Activated CD8-positive, alpha-beta memory T cell treated with anti-CD3 and anti-CD28 coated beads for 48 hours (primary cell): ENCODE data around the gene UBALD1.
"Not testable (repeated sequence)": the region's sequence is repeated elsewhere in the genome, so short reads cannot be mapped to it uniquely, and the experiment has no call there.

Experiments used
- DNase-seq, 3 experiments: peaks; one replicate each; pipeline ENCODE4 v3.0.0-alpha.2; 2020; ENCODE audit warnings: low read depth in 2 of 3, low spot score in 2 of 3

UBALD1 gene

DNA sequence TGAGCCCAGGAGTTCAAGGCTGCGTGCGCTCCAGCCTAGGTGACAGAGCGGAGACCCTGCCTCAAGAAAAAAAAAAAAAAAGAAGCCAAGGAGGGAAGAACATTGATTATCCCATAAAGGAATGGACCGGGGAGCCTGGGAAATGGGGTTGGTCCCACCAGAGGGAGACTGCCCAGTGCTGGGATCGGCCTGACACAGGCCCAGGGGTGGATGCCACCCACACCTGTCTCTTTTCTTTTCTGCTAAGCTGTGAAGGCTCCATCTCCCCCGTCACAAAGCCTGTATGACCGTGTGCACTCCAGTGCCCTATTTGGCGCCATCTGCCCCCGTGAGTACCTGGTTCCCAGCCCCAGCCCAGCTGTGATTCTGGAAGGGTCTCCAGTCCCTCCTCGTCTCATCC is 15.7 kb downstream of the UBALD1 start:
- DNase-seq, result no peak

DNA sequence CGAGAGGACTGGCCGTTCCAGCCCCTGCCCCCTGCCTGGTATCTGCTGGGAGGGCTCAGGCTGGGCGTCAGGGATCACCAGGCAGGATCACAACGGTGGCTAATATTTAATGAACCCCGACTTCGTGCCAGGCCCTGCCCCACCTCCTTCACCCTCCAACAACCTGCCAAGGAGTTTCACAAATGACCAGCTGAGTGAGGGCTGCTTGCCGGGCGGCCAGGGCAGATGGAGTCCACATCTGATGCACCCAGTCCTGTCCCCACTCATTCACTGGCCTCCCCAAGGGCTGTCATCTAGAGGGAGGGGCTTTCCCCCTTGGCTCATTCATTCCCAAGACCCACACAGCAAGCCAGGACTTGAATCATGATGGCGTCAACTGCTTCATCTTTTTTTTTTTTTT is 17.5 kb downstream of the UBALD1 start:
- DNase-seq, result no peak

- DNase-seq, result no peak
Observed at GRCh38 chr16:4594433-4595410, 20.0 kb downstream of the UBALD1 start.

DNA sequence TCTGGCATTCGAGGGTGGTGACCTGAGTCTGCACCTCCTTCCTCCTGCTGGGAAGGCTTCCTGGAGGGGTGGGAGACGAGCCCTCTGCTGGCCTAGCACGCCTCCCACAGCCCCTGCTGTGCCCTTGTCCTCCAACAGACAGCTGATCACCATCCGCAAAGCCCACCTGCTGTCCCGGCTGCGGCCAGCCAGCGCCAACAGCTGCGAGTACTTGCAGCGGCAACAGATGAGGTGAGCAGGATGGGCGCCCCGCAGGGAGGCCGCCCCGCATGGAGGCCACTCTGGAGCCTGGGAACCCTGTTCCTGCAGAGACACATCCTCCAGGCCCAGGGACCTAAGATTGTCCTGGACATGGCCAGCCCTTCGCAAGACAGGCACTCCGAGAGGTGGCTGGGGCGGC is 21.6 kb downstream of the UBALD1 start:
- no peak for DNase-seq

DNA sequence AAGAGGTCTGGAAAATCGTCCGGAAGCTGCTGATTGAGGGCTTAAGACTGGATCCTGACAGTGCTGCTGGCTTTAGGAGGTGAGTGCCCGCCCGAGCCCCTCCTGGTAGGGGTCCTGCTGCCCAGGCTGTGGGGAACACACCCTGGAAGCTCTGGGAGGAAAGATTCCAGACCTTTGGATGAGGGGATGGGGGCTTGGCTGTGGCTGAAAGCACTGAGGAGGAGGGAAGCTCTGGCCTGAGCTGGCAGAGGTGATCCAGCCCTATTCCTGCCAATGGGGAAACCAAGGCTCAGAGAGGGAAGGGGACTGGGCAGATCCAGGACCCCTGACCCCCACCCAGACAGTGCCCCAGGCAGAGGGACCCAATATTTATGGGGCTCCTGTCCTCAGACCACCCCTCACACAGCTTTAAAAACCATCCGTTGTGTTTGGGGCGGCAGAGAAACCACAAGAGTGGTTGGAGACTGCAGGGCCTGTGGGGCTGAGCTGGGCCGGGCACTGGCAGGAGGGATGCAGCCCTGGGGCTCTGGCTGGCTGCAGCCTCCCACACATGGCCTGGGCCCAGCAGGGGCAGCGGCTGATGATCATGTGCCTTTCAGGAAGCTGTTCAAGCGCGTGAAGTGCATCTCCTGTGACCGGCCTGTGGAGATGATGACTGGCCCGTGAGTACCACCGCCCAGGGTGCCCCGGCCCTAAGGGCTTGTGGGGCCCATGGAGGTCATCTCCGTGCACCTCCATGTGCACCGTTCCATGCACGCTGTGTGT is 22.8 kb downstream of the UBALD1 start:
- no peak for DNase-seq

DNA sequence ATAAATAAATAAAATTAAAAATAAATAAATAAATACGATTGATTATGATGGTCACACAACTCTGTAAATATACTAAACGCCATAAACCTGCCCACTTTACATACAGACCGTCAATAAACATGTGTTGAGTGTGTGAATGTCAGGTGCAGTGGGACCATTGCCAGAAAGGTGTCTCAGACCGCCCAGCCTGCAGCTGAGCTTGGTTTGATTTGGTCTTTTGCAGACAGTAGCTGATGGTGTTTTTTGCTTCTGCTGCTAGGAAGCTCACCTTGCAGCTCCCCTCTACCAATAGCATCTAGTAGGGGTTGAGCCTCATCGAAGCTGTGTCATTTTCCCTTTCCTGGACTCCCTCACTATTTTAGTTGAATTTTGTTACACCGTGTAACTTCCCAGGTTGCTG is 23.5 kb downstream of the UBALD1 start:
- no peak for DNase-seq

DNA sequence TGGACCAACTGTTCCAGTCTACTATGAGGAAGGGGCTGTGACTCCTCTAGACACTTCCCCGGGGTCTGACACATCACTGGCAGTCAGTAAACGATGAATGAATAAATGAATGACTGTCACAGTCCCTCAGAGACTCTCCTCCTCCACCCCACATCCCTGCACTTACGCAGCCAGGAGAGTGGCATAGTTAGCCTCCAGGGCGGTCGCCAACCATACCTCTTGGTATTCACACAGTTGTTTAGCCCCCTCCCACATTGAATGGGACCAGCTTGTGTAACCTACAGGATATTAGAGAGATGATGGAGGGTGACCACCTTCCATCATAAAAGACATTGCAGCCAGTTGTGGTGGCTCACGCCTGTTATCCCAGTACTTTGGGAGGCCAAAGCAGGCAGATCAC is 25.7 kb downstream of the UBALD1 start:
- no peak for DNase-seq

DNA sequence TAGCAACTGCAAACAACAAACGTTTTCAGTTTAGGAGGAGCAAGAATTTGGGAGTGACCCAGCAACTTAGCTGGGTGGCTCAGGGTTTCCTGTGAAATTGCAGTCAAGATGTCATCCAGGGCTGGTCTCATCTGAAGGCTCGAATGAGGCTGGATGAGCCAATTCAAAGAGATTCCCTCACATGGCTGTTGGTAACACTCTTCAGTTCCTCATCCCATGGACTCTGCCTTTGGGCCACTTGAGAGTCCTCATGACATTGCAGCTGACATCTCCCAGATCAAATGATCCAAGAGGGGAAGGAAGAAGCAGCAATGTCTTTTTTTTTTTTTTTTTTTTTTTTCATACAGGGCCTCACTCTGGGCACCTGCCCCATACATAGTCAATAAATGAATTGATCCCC is 26.3 kb downstream of the UBALD1 start:
- no peak for DNase-seq

- no peak for DNase-seq
Observed at GRCh38 chr16:4586291-4586690, 28.4 kb downstream of the UBALD1 start.

GRCh38 chr16:4583906-4584305 is 30.8 kb downstream of the UBALD1 start:
- DNase-seq, result no peak

GRCh38 chr16:4580250-4580649 is 34.4 kb downstream of the UBALD1 start:
- DNase-seq, result no peak

DNA sequence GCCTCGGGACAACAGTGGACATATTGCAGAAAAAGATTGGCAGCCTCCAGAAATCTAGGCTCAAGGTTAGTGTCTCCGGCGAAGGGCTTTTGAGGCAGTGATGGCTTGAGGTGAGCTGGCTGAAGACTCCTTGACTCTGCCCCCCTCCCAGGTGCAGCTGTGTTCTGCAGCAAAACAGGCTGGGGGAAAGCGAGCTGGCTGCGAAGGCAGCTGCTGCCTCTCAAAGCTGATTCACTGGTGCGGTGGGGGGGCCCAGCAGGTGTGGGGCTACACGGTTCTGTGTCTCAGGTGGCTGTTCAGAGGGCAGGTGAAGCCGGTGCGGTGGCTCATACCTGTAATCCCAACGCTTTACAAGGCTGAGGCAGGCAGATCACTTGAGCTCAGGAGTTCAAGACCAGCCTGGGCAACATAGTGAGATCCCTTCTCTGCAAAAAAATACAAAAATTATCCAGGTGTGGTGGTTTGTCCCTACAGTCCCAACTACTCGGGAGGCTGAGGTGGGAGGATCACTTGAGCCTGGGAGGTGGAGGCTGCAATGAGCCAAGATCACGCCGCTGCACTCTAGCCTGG is 35.6 kb downstream of the UBALD1 start:
- no peak for DNase-seq

DNA sequence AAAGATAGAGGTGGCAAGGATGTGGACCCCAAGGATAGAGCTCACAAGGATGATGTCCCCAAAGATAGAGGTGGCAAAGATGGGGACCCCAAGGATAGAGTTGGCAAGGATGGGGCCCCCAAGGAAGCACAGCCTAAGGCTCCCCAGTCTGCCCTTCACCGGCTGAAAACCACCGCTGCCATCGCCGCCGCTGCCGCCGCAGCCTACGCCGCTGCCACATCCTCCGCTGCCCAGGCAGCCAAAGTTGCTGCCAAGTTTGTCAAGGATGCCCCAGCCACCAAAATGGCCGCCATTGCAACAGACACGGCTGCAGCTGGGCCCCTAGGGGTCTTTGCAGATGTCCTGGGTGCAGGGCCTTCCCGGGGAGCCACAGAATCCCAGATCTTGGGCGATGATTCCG is 38.7 kb downstream of the UBALD1 start:
- no peak for DNase-seq

DNA sequence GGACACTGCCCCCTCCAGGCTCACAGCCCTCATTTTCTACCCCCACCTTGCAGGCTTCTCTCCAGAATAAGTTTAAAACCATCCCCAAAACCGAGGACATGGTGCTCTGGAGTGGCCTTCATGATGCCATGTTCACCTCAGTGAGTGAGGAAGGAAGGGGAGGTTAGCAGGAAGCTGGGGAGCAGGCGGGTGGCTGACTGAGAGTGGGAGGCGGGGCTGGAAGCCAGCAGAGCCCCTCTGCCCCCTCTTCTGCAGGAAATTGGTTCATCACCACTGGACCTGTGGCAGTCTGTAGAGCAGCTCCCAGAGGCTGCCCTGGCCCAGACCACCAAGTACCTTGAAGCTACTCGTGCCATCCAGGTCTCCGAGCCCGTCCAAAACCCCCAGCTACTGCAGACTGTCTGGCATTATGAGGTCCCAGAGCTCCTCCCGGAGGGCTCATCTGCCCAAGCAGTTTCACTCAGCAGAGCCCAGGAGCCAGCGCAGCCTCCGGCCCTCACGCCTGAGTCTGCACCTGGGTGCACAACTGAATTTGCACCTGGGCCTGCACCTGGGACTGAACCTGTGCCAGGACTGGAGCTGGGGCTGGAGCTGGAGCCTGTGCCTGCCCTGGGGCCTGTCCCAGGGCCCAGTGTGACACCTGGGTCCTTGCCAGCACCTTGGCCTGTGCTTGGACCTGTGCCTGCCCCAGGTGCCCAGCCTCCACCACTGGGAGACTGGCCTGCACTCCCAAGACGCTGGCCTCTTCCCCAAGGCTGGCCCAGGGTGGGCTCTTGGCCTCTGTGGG is 39.6 kb downstream of the UBALD1 start:
- DNase-seq, result no peak

DNA sequence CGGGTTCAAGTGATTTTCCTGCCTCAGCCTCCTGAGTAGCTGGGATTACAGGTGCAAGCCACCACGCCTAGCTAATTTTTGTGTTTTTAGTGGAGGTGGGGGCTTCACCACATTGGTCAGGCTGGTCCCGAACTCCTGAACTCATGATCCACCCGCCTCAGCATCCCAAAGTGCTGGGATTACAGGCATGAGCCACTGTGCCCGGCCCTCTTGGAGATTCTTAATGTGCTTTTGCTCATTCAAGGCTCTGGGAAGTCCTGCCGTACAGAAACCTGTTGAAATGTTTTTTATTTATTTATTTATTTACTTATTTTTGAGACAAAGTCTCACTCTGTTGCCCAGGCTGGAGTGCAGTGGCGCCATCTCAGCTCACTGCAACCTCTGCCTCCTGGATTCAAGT is 40.8 kb downstream of the UBALD1 start:
- DNase-seq, result not testable (repeated sequence)

DNA sequence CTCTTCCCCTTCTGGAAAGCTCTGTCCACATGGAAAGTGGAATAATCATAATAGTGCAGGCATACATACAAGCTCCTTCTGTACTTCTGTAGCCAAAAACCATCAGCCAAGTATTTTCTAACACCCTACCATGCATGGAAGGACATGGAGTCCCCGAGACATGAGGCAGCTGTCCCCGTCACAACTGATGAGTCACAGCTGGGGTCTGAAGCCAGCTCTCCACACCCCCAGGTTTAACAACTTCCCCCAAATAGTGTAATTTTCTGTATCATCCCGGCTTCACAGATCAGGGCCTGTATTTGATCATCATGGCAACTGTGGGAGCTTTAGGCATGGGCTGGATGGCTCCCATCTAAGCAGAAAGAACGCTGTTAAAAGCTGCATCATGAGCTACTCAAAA is 42.0 kb downstream of the UBALD1 start:
- DNase-seq, result no peak

DNA sequence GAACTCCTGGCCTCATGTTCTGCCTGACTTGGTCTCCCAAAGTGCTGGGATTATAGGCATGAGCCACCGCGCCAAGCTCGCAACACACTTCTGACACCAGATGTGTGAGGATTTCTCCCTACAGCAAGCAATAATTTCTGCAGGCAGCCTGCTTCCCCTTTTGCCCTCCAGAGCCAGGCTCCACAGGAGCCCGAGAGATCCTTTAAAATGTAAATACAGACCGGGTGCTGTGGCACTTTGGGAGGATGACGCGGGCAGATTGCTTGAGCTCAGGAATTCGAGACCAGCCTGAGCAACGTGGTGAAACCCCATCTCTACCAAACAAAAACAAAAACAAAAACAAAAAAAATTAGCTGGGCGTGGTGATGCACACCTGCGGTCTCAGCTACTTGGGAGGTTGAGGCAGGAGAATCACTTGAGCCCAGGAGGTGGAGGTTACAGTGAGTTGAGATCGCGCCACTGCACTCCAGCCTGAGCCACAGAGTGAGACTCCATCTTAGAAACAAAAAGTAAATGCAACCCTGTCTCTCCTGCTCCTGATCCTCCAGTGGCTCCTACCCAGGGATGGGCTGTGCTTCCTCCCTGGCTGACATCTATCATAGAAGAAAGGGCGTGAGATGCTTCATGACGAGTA is 43.9 kb downstream of the UBALD1 start:
- DNase-seq, result no peak

DNA sequence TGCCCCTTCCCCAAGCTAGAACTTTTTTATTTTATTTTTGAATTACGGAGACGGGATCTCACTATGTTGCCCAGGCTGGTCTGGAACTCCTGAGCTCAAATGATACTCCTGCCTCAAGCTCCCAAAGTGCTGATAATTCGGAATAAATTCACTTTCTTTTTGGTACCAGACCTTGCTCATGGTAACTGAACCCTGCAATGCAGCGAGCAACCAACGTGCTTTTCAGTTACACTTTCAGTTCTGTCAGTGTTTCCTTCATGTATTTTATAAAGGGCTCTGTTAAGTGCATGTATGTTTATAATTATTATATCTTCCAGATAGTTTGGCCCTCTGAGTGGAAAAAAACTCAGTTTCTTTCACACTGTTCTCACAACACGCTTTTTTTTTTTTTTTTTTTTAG is 44.6 kb downstream of the UBALD1 start:
- DNase-seq, result no peak

DNA sequence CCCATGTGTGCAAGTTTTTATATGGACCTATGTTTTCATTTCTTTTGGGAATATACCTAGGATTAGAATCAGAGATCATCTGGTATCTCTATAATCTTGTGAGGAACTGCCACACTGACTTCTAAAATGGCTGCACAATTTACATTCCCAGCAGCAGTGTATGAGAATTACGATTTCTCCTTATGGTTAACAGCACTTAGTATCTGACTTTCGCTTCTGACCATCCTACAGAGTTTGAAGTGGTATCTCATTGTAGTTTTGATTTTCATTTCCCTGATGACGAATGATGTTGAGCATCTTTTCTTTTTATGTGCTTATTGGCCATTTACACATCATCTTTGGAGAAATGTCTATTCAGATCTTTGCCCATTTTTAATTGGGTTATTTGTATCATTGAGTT is 48.5 kb downstream of the UBALD1 start:
- no peak for DNase-seq

DNA sequence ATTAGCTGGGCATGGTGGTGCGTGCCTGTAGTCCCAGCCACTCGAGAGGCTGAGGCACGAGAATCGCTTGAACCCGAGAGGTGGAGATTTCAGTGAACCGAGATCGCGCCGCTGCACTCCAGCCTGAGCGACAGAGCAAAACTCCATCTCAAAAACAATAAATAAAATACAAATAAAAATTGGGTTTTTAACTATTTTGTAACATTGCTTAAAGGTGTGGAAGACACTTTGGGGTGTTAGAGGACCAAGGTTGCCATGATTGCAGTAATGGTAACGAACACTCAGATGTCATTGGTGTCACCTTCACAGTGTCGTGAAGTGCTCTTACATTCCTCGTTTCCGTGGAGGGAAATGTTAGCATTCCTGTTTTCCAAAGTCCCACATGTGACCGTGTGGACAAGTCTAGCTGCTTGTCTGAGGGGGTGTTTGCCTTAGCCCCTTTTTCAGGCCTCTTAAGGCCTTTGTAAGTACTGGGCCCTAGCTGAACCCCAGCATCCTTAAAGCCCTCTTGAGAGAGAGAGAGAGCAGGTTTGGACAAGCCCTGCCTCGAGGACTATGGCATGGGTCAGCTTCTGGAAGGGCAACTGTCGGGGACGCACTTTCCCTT is 49.9 kb downstream of the UBALD1 start:
- DNase-seq, result no peak
